Daoy (cell line): ENCODE data around the gene WDR53. TPM values are rescaled to one million over a fixed set of nuclear protein-coding genes. Genes with fewer than 3 reads are reported as not detected.
"Not testable (repeated sequence)": the region's sequence is repeated elsewhere in the genome, so short reads cannot be mapped to it uniquely, and the experiment has no call there.

ENCODE experiments used
- DNase-seq: peaks from one replicate; pipeline ENCODE4 v3.0.0-alpha.2; 2015; ENCODE audit warnings: low read depth
- total RNA-seq: library from RNA; depleted of rRNA; stranded (reverse); fragments of >200 nt; shearing (Covaris generic); gene quantifications from 2 replicates; pipeline ENCODE4 v1.2.3, GENCODE V29; 2014; rRNA removed

The WDR53 gene
- 9.5 and 16.9 TPM in 2 replicates for total RNA-seq

DNA sequence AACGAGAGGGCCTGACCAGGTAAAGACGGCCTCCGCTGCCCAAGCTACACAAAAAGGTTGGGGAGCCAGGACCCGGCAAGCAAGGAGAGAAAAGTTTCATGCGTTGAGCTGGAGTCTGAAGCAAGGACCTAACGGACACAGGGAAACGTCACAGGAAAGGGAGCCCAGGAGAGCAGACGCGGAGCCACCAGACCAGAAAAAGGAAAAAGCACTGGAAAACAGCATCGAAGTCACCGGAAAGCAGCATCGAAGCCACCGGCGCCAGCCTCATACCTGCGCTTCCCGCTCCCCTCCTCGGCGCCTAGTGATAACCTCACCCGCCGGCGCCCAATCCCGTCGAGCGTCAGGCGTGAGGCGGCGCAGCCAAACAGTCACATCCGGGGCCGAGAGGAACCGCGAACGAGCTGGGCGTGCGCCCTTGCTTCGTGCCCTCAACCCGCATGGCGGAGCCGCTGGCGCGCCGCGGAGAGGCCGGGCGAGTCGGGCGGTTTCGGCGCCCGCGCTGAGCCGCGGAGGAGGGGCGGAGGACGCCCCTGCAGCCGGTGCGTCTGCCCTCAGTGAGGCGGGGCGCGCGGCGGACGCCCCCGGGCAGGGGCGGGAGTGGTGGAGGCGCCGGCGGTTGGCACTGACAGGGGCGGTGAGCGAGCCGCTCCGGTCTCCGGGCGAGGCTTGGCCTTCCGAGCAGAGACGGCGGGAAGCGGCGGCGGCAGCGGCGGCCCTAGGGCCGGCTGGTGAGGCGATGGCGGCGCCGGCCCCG is at the start of gene WDR53, which contains the start of gene FBXO45:
WDR53 (minus strand) TSS at position 309 of the 757 bp plus-strand sequence. CDS start 7,079 bp downstream, outside the sequence.
FBXO45 (plus strand) TSS at position 415 of the 757 bp plus-strand sequence; CDS start at position 740, 325 bp downstream.
- DNase-seq = peak; percentile 98

- DNase-seq = no peak
Measured at GRCh38 chr3:196617256-196617655, 48.9 kb upstream of the WDR53 start.

GRCh38 chr3:196615234-196615633 is 46.9 kb upstream of the WDR53 start:
- not testable (repeated sequence) for DNase-seq

GRCh38 chr3:196611761-196612483 is 43.6 kb upstream of the WDR53 start:
- no peak for DNase-seq

GRCh38 chr3:196609805-196610515 is 41.6 kb upstream of the WDR53 start:
- DNase-seq = no peak

DNA sequence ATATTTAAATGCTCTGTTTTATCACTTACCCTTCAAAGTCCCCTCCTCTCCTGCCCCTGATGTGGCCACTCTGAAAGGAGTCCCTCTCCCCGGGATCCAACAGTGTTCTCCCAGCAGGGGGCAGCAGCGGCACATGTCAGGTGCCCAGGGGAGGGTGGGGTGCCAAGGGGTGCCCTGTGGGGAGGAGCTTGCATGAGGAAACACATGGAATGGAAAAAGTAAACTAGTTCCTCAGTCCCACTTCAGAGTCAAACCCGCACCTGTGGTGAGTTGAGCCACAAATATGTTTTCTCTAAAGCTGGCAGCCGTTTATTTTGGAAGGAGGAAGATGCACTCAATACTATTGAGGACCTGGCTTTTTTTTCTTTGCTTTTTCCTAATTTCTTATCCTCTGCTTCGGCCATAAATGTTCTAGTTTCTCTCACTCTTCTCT is 41.0 kb upstream of the WDR53 start:
- DNase-seq = peak; percentile 86

DNA sequence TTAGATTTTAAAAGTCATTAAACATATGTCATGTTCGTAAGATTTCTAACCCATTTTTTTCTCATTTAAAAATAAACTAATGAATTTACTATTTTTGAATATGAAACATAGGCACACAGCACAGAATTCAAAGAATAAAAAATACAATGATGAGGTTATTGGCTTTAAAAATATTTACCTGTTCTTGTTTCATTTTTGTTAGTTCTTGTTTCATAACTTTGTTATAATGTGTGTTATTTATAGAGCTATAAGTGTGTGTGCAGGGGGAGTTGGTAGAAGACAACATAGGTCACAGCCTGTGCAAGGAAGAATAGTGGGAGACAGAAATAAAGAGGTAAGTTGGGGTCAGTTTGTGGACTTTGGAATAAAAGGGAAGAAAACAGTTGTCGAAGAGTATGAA is 40.3 kb upstream of the WDR53 start:
- DNase-seq = no peak

- DNase-seq = no peak
Measured at GRCh38 chr3:196604548-196604947, 36.2 kb upstream of the WDR53 start.

DNA sequence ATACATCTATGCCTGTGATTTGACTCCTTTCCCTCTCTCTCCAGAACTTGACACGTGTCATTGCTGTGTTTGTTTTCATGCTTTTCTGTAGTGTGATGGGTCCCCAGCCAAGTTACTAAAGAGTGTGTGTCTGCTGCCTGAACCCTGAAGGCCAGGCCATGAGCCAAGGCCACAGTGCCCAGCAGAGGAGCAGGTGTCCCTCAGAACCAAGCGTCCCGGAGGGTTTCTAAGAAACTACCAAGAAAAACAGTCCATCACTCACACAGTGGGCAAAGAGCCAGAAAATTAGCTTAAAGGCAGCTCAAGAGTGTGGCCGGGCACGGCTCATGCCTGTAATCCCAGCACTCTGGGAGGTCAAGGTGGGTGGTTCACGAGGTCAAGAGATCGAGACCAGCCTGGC is 35.3 kb upstream of the WDR53 start:
- no peak for DNase-seq

- no peak for DNase-seq
Measured at GRCh38 chr3:196602673-196603072, 34.3 kb upstream of the WDR53 start.

GRCh38 chr3:196600359-196600758 is 32.0 kb upstream of the WDR53 start:
- DNase-seq = no peak

DNA sequence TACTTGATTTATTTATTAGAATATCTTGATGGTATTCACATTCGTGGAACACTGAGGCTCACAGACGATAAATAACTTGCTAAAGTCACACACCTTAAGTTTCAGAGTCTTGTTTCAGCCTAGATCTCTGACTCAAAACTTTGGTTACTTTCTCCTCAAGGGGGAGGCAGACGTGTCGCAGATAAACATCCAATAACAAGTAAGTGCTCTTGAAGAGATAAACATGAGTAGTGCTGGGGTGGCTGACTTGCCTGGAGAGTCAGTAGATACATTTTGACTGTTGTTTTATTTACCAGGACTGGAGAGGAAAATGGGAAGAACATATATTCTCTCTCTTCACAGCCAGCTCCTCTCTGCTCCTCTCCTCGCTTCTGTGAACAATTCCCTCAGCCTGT is 31.4 kb upstream of the WDR53 start:
- DNase-seq = no peak

- not testable (repeated sequence) for DNase-seq
Measured at GRCh38 chr3:196597971-196598733, 29.8 kb upstream of the WDR53 start.

GRCh38 chr3:196596355-196596754 is 28.0 kb upstream of the WDR53 start:
- DNase-seq = no peak

DNA sequence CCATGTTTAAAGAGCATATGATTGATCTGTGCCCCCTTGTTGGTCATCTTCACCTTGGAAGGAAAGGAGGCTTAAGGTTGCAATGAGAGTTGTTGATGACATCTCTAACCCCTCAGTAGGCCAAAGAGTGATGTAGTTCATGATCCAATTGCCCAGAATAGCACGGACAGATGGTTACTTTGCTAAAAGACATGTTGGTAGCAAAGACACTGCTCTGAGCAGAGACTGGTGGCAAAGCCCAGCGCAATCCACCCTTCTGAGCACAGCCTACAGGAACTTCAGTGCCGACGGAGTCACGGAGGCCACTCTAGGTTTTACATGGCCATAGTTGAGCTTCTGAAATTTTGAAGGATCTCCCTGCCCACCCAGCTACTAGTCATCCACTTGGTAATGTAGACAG is 21.9 kb upstream of the WDR53 start:
- no peak for DNase-seq

- DNase-seq = no peak
Measured at GRCh38 chr3:196585044-196585757, 16.8 kb upstream of the WDR53 start.

GRCh38 chr3:196572389-196572788 is 4.0 kb upstream of the WDR53 start:
- no peak for DNase-seq

DNA sequence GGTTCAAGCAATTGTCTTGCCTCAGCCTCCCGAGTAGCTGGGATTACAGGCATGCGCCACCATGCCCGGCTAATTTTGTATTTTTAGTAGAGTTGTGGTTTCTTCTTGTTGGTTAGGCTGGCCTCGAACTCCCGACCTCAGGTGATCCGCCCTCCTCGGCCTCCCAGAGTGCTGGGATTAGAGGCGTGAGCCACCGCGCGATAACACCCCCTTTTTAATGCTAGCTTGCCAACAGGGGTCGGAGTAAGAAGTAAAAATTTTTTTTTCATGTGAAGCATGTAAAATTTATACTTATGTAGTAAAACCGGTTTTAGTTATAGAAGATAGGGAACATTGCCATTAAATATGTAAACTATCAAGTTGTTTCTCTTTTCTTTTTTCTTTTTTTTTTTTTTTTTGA is 2.0 kb upstream of the WDR53 start:
- DNase-seq = not testable (repeated sequence)

DNA sequence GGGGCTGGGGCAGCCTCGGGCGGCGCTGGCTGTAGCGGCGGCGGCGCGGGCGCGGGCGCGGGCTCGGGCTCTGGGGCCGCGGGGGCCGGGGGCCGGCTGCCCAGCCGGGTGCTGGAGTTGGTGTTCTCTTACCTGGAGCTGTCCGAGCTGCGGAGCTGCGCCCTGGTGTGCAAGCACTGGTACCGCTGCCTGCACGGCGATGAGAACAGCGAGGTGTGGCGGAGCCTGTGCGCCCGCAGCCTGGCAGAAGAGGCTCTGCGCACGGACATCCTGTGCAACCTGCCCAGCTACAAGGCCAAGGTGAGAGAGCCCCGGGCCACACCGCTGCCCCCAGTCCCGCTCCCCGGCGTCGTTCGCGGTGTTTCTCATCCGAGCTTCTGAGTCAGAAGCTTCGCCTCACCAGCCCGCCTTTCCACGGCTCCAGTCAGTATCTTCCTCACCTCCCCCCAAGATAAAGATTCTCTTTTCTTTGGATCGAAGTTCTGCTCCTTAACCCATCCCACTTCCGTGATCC is 706 bp upstream of the WDR53 start:
- peak; percentile 42 for DNase-seq

- peak; percentile 68 for DNase-seq
Measured at GRCh38 chr3:196563721-196564225, 4.6 kb downstream of the WDR53 start.
